Hematopoietic multipotent progenitor cell (in vitro differentiated cells): ENCODE measurements around the gene SPATA21. TPM values are rescaled to one million over a fixed set of nuclear protein-coding genes. Genes with fewer than 3 reads are reported as not detected.

Experiments
- DNase-seq, 3 donors: peaks; one replicate each; pipeline ENCODE4 v3.0.0-alpha.2; 2011 to 2015; ENCODE audit warnings: low read depth in 2 of 3, low spot score in 2 of 3
- total RNA-seq: library from RNA; depleted of rRNA; stranded (reverse); fragments of >200 nt; gene quantifications from one replicate; pipeline ENCODE4 v1.2.3, GENCODE V29; 2012

Gene SPATA21
- total RNA-seq, 1 donor, result not detected

- DNase-seq, result no peak
Observed at GRCh38 chr1:16422041-16422440, 15.2 kb downstream of the SPATA21 start.

GRCh38 chr1:16421201-16421600 is 16.0 kb downstream of the SPATA21 start:
- no peak for DNase-seq

- peak; percentile 14 to 50 (median 24) for DNase-seq
Observed at GRCh38 chr1:16420424-16421118, 16.7 kb downstream of the SPATA21 start.

- no peak for DNase-seq
Observed at GRCh38 chr1:16418823-16419425, 18.3 kb downstream of the SPATA21 start.

- DNase-seq, result no peak
Observed at GRCh38 chr1:16413191-16413590, 24.0 kb downstream of the SPATA21 start.

GRCh38 chr1:16410803-16411202 is 26.4 kb downstream of the SPATA21 start:
- no peak for DNase-seq

GRCh38 chr1:16409536-16410152 is 27.6 kb downstream of the SPATA21 start:
- no peak for DNase-seq

GRCh38 chr1:16406868-16407267 is 30.4 kb downstream of the SPATA21 start:
- DNase-seq, result no peak

- DNase-seq, result no peak
Observed at GRCh38 chr1:16405441-16405840, 31.8 kb downstream of the SPATA21 start.

- DNase-seq, result no peak
Observed at GRCh38 chr1:16402742-16403141, 34.5 kb downstream of the SPATA21 start.

GRCh38 chr1:16398371-16398953 is 38.8 kb downstream of the SPATA21 start:
- DNase-seq, result no peak

GRCh38 chr1:16397120-16397519 is 40.1 kb downstream of the SPATA21 start:
- no peak for DNase-seq

GRCh38 chr1:16396591-16396990 is 40.6 kb downstream of the SPATA21 start:
- DNase-seq, result no peak

- no peak for DNase-seq
Observed at GRCh38 chr1:16394977-16395376, 42.2 kb downstream of the SPATA21 start.

GRCh38 chr1:16393570-16394521 is 43.4 kb downstream of the SPATA21 start:
- no peak for DNase-seq

- DNase-seq, result no peak
Observed at GRCh38 chr1:16392740-16393569, 44.3 kb downstream of the SPATA21 start.

- DNase-seq, result no peak
Observed at GRCh38 chr1:16391411-16391810, 45.8 kb downstream of the SPATA21 start.

- peak in 1 of 3 donors; percentile 51 for DNase-seq
Observed at GRCh38 chr1:16387201-16388188, 49.7 kb downstream of the SPATA21 start.
